H1 (cell line): ENCODE results near the gene MAJIN. TPM values are rescaled to one million over a fixed set of nuclear protein-coding genes. Genes with fewer than 3 reads are reported as not detected.

Experiments
- CTCF ChIA-PET: fragments of 300-600 bp; sonication (Branson Sonifier 250); formaldehyde crosslinking; loops from one replicate; lab custom pipeline; 2021; ENCODE audit not compliant: partially characterized antibody; lab: Charles Lee
- POLR2A ChIA-PET: fragments of 300-600 bp; sonication (Branson Sonifier 250); formaldehyde crosslinking; loops from one replicate; lab custom pipeline; 2021; ENCODE audit warnings: inconsistent platforms; ENCODE audit not compliant: partially characterized antibody; lab: Charles Lee
- DNase-seq, 2 experiments: peaks; one replicate each; pipeline versions ENCODE4 v3.0.0 to v3.0.0-alpha.2; 2010 to 2022; ENCODE audit warnings: low spot score in 2 of 2, low read depth in 1 of 2, mixed read lengths in 1 of 2
- FAIRE-seq: peaks from 2 replicates; lab custom pipeline; 2011; peaks lifted over from hg19 to GRCh38; lab: Jason Lieb, UNC
- H2AFZ ChIP-seq: 2 replicates; pipeline ENCODE4 v1.8.1; 2012; ENCODE audit warnings: low read length, inconsistent platforms
- H2AK5ac ChIP-seq: 2 replicates; pipeline ENCODE4 v1.6.1; 2013; ENCODE audit warnings: low read depth, low read length
- H2BK120ac ChIP-seq: replicated peaks from 2 replicates; pipeline ENCODE3; 2013; ENCODE audit warnings: low read depth, low read length, inconsistent platforms
- H2BK12ac ChIP-seq: 2 replicates; pipeline ENCODE4 v1.6.1; 2013; ENCODE audit warnings: low read depth, low read length
- H2BK15ac ChIP-seq: 2 replicates; pipeline ENCODE4 v1.6.1; 2013; ENCODE audit warnings: low read length
- H2BK20ac ChIP-seq: 2 replicates; pipeline ENCODE4 v1.6.1; 2013; ENCODE audit warnings: low read length
- H2BK5ac ChIP-seq: 2 replicates; pipeline ENCODE4 v1.6.1; 2013; ENCODE audit warnings: low read depth, low read length
- H3K14ac ChIP-seq: 2 replicates; pipeline ENCODE4 v1.6.1; 2013; ENCODE audit warnings: inconsistent platforms; ENCODE audit not compliant: insufficient read length
- H3K18ac ChIP-seq: 2 replicates; pipeline ENCODE4 v1.6.1; 2013; ENCODE audit warnings: low read length; ENCODE audit errors: extremely low read depth
- H3K23ac ChIP-seq: 2 replicates; pipeline ENCODE4 v1.6.1; 2013; ENCODE audit warnings: inconsistent platforms; ENCODE audit not compliant: insufficient read length
- H3K23me2 ChIP-seq: 2 replicates; pipeline ENCODE4 v1.6.1; 2013; ENCODE audit warnings: low read depth, low read length
- H3K27ac ChIP-seq: 2 replicates; pipeline ENCODE4 v1.6.1; 2011; ENCODE audit warnings: low read depth, low read length, inconsistent platforms
- H3K27me3 ChIP-seq, 4 experiments: replicated peaks in 1 of 4; 1 replicate in 1 of 4; 2 replicates in 3 of 4; pipeline versions ENCODE4 v1.6.1 to v1.8.1; 2011 to 2013; ENCODE audit warnings: low read length in 3 of 4, mild to moderate bottlenecking in 3 of 4, inconsistent platforms in 2 of 4, mixed read lengths in 2 of 4, moderate library complexity in 1 of 4; ENCODE audit not compliant: control insufficient read depth in 3 of 4, insufficient read depth in 3 of 4; ENCODE audit errors: extremely low read depth in 1 of 4
- H3K36me3 ChIP-seq, 4 experiments: 2 replicates each; pipeline versions ENCODE4 v1.6.1 to v1.8.1; 2011 to 2013; ENCODE audit warnings: mild to moderate bottlenecking in 4 of 4, low read length in 3 of 4, moderate library complexity in 2 of 4, control low read depth in 1 of 4, inconsistent platforms in 1 of 4; ENCODE audit not compliant: insufficient read depth in 4 of 4, control insufficient read depth in 2 of 4
- H3K4ac ChIP-seq: replicated peaks from 2 replicates; pipeline ENCODE3; 2013; ENCODE audit warnings: low read length, low read depth, mixed read lengths, inconsistent platforms; ENCODE audit not compliant: insufficient read length
- H3K4me1 ChIP-seq, 4 experiments: replicated peaks in 1 of 4; 1 replicate in 1 of 4; 2 replicates in 3 of 4; pipeline versions ENCODE4 v1.6.1 to v1.8.1; 2011 to 2013; ENCODE audit warnings: low read length in 3 of 4, inconsistent platforms in 2 of 4, mixed read lengths in 1 of 4; ENCODE audit not compliant: insufficient read depth in 4 of 4, control insufficient read depth in 3 of 4
- H3K4me2 ChIP-seq, 2 experiments: 2 replicates each; pipeline versions ENCODE4 v1.6.1 to v1.8.1; 2011 to 2013; ENCODE audit warnings: low read depth in 2 of 2, low read length in 2 of 2, control low read depth in 1 of 2, inconsistent platforms in 1 of 2, mild to moderate bottlenecking in 1 of 2; ENCODE audit not compliant: insufficient read depth in 1 of 2
- H3K4me3 ChIP-seq, 4 experiments: fragments of 200-600, 300-600 bp in 1 of 4; sonication (generic), shearing (Covaris generic), sonication (Bioruptor Twin) in 1 of 4; 2 replicates each; pipeline versions ENCODE4 v1.5.1 to v1.8.1; 2011 to 2016; ENCODE audit warnings: low read length in 4 of 4, low read depth in 3 of 4, control low read depth in 2 of 4, inconsistent platforms in 2 of 4, mild to moderate bottlenecking in 2 of 4, mixed read lengths in 1 of 4, moderate library complexity in 1 of 4; ENCODE audit not compliant: insufficient read depth in 2 of 4; ENCODE audit errors: extremely low read depth in 1 of 4
- H3K56ac ChIP-seq: replicated peaks from 2 replicates; pipeline ENCODE3; 2013; ENCODE audit warnings: low read depth, mild to moderate bottlenecking, mixed read lengths, low read length, inconsistent platforms; ENCODE audit not compliant: insufficient read length
- H3K79me1 ChIP-seq: 2 replicates; pipeline ENCODE4 v1.6.1; 2013; ENCODE audit warnings: low read depth, low read length, control low read depth
- H3K79me2 ChIP-seq, 2 experiments: 2 replicates each; pipeline versions ENCODE4 v1.6.1 to v1.8.1; 2012 to 2013; ENCODE audit warnings: low read length in 2 of 2, mild to moderate bottlenecking in 2 of 2, inconsistent platforms in 1 of 2; ENCODE audit not compliant: insufficient read depth in 2 of 2, control insufficient read depth in 1 of 2
- H3K9ac ChIP-seq, 4 experiments: replicated peaks in 1 of 4; 1 replicate in 1 of 4; 2 replicates in 3 of 4; pipeline versions ENCODE4 v1.6.1 to v1.8.1; 2011 to 2013; ENCODE audit warnings: low read depth in 3 of 4, low read length in 3 of 4, control low read depth in 2 of 4, mild to moderate bottlenecking in 2 of 4, moderate library complexity in 2 of 4, inconsistent platforms in 1 of 4; ENCODE audit errors: extremely low read depth in 1 of 4
- H3K9me3 ChIP-seq, 2 experiments: 2 replicates each; pipeline versions ENCODE4 v1.6.1 to v1.8.1; 2012 to 2013; ENCODE audit warnings: mild to moderate bottlenecking in 2 of 2, moderate library complexity in 2 of 2, control low read depth in 1 of 2, inconsistent platforms in 1 of 2, low read depth in 1 of 2, low read length in 1 of 2, mixed read lengths in 1 of 2; ENCODE audit not compliant: insufficient read depth in 2 of 2
- H4K20me1 ChIP-seq, 2 experiments: replicated peaks in 1 of 2; 2 replicates each; pipeline versions ENCODE3 to v1.8.1; 2011 to 2013; ENCODE audit warnings: inconsistent platforms in 2 of 2, low read length in 2 of 2, mild to moderate bottlenecking in 1 of 2; ENCODE audit not compliant: insufficient read depth in 2 of 2, control insufficient read depth in 1 of 2
- H4K5ac ChIP-seq: 2 replicates; pipeline ENCODE4 v1.6.1; 2013; ENCODE audit warnings: low read length, low read depth, mixed read lengths, inconsistent platforms; ENCODE audit not compliant: insufficient read length
- H4K8ac ChIP-seq: 2 replicates; pipeline ENCODE4 v1.8.0; 2013; ENCODE audit warnings: mild to moderate bottlenecking, moderate library complexity, low read length, inconsistent platforms; ENCODE audit not compliant: insufficient read depth; ENCODE audit errors: extremely low read depth
- H4K91ac ChIP-seq: replicated peaks from 2 replicates; pipeline ENCODE3; 2013; ENCODE audit warnings: low read length, mixed read lengths, inconsistent platforms; ENCODE audit not compliant: insufficient read length
- BACH1 ChIP-seq: IDR thresholded peaks from 2 replicates; pipeline ENCODE4 v1.6.1; 2012; ENCODE audit warnings: low read length, improper control_type of control experiment
- BCL11A ChIP-seq, 2 experiments: IDR thresholded peaks; one replicate each; pipeline ENCODE4 v1.6.1; 2011; ENCODE audit warnings: low read depth in 2 of 2, low read length in 2 of 2, mild to moderate bottlenecking in 2 of 2
- CHD1 ChIP-seq: IDR thresholded peaks from 2 replicates; pipeline ENCODE4 v1.6.1; 2012; ENCODE audit warnings: low read depth, low read length, improper control_type of control experiment
- GTF2F1 ChIP-seq: IDR thresholded peaks from 2 replicates; pipeline ENCODE4 v1.6.1; 2012; ENCODE audit warnings: low read depth, low read length, improper control_type of control experiment, borderline replicate concordance
- NANOG ChIP-seq: IDR thresholded peaks from 2 replicates; pipeline ENCODE4 v1.6.1; 2011; ENCODE audit warnings: low read length, low read depth, mild to moderate bottlenecking, inconsistent platforms; ENCODE audit not compliant: insufficient read depth, poor library complexity, severe bottlenecking
- POU5F1 ChIP-seq: IDR thresholded peaks from 2 replicates; pipeline ENCODE4 v1.6.1; 2011; ENCODE audit warnings: low read depth, mild to moderate bottlenecking, low read length, moderate library complexity
- SIRT6 ChIP-seq: IDR thresholded peaks from one replicate; pipeline ENCODE4 v1.7.1; 2012; ENCODE audit warnings: low read length, inconsistent platforms
- YY1 ChIP-seq: IDR thresholded peaks from 2 replicates; pipeline ENCODE4 v1.6.1; 2011; ENCODE audit warnings: low read depth, mild to moderate bottlenecking, low read length
- WGBS, 2 experiments: shearing (Covaris generic) in 1 of 2; methylation state at CpG; one replicate each; pipeline versions ENCODE4 v1.1.6 to v1.1.7; 2013 to 2015; ENCODE audit warnings: low lambda C conversion rate in 2 of 2, mixed read lengths in 2 of 2, inconsistent platforms in 1 of 2, low coverage in 1 of 2, missing lambda C conversion rate in 1 of 2; ENCODE audit not compliant: insufficient replicate concordance in 2 of 2, insufficient coverage in 1 of 2, insufficient read length in 1 of 2; ENCODE audit errors: extremely low coverage in 1 of 2, missing lambda C conversion rate in 1 of 2; 5-methylcytosine and 5-hydroxymethylcytosine counted together
- polyA plus RNA-seq, 7 experiments: library from polyadenylated mRNA; depleted of rRNA in 3 of 7; stranded (reverse) in 5 of 7; unstranded in 2 of 7; fragments of >200 nt in 5 of 7; fragments of 200-250 nt in 2 of 7; gene quantifications; 1 replicate in 5 of 7; 2 replicates in 1 of 7; 4 replicates in 1 of 7; pipeline versions ENCODE4 v1.2.1 to v1.2.3, GENCODE V29; 2011 to 2013; ENCODE audit warnings: missing spikeins in 2 of 7, mixed read lengths in 2 of 7
- total RNA-seq: library from RNA; stranded (reverse); fragmentation: NEBNext Ultra II Directional; extraction: Animal tissue kit (Norgen Biotek cat#: 25700); gene quantifications from 2 replicates; pipeline ENCODE4 v1.2.1, GENCODE V29; 2021
- TF ChIP-seq, protein P1 (sequence below): IDR thresholded peaks from 2 replicates; pipeline ENCODE4 v1.6.1; 2011; ENCODE audit warnings: low read length, improper control_type of control experiment
- TF ChIP-seq, protein P2 (sequence below), 3 experiments: IDR thresholded peaks; 1 replicate in 2 of 3; 2 replicates in 1 of 3; pipeline versions ENCODE4 v1.5.1 to v1.6.1; 2011; ENCODE audit warnings: low read length in 3 of 3, mild to moderate bottlenecking in 3 of 3, inconsistent platforms in 2 of 3, low read depth in 1 of 3, moderate library complexity in 1 of 3; ENCODE audit not compliant: insufficient read depth in 1 of 3; ENCODE audit errors: control extremely low read depth in 1 of 3

MAJIN gene
- total and polyA plus RNA-seq, 2 of the 8 experiments (the other 6 are each of a cell fraction or from before 2014, with no cell fraction given) = not detected

DNA sequence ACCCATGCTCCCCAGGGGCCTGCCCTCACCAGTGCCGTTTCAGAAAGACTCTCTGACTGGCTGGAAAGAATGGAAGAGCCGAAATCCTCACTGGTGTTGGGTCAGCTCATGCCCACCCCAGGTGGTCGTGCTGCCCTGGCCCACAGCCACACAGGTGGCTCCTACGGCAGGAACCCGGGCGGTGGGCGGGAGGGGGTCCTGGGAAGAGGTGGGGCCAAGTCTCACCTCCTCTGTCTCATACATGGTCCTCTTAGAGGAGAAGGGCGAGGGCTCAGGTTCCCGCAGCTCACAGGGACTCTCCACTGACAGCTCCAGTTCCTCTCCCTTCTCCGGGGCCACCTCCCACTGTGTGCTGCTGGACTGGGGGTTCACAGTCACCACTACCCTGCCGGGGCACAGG, 63.1 kb downstream of the MAJIN start:
- Histone ChIP-seq H3K14ac (no peak overlapping the region), H4K8ac (no peak overlapping the region), H3K23me2 (no peaks in the 10 kb centered on the region), H3K18ac (no peak overlapping the region), H2BK120ac (no peak overlapping the region), H2AFZ (no peak overlapping the region), H4K5ac (no peak overlapping the region), H3K23ac (no peak overlapping the region), H4K91ac (no peak overlapping the region), H2BK12ac (no peak overlapping the region), H2BK5ac (no peak overlapping the region), H2BK20ac (no peak overlapping the region), H3K27me3 (no peaks in the 10 kb centered on the region), H3K79me1 (no peaks in the 10 kb centered on the region), H2BK15ac (no peak overlapping the region), H3K56ac (no peak overlapping the region), H3K36me3 (peaks cover 4 to 24% (median 18%) of the 10 kb centered on the region in 4 experiments; a peak in 6 of 8 replicates), H3K4me2 (no peak overlapping the region), H3K9me3 (no peaks in the 10 kb centered on the region), H3K4me1 (no peaks in the 10 kb centered on the region), H4K20me1 (peaks cover 2 to 4% of the 10 kb centered on the region in 2 experiments), H3K4ac (no peak overlapping the region), H2AK5ac (no peak overlapping the region), H3K79me2 (no peaks in the 10 kb centered on the region), H3K9ac (no peak overlapping the region), H3K27ac (no peak overlapping the region), H3K4me3 (no peak overlapping the region)
- CTCF ChIA-PET = interaction anchor here (1.0 to 2.6 kb wide), 3 partner anchors 15 to 88 kb away, joined by 3 to 11 read pairs (median 3); partner anchors contain the start of gene BATF2
- no peak for FAIRE-seq
- 84% methylated on average over 8 of the region's 11 CpGs; no CpG with 5 or more reads in 1 of the 2 experiments for WGBS, 2 experiments
- TF ChIP-seq, protein P1, sequence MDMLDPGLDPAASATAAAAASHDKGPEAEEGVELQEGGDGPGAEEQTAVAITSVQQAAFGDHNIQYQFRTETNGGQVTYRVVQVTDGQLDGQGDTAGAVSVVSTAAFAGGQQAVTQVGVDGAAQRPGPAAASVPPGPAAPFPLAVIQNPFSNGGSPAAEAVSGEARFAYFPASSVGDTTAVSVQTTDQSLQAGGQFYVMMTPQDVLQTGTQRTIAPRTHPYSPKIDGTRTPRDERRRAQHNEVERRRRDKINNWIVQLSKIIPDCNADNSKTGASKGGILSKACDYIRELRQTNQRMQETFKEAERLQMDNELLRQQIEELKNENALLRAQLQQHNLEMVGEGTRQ = no peak
- TF ChIP-seq POU5F1 = no peak
- no peak for TF ChIP-seq BCL11A (IDR thresholded peaks at IDR 0.05; ENCODE audit: low read depth in 2 of 2, low read length in 2 of 2)
- no peak for TF ChIP-seq SIRT6
- TF ChIP-seq YY1 = no peak
- TF ChIP-seq GTF2F1 = no peak
- no peak for TF ChIP-seq CHD1
- TF ChIP-seq, protein P2, sequence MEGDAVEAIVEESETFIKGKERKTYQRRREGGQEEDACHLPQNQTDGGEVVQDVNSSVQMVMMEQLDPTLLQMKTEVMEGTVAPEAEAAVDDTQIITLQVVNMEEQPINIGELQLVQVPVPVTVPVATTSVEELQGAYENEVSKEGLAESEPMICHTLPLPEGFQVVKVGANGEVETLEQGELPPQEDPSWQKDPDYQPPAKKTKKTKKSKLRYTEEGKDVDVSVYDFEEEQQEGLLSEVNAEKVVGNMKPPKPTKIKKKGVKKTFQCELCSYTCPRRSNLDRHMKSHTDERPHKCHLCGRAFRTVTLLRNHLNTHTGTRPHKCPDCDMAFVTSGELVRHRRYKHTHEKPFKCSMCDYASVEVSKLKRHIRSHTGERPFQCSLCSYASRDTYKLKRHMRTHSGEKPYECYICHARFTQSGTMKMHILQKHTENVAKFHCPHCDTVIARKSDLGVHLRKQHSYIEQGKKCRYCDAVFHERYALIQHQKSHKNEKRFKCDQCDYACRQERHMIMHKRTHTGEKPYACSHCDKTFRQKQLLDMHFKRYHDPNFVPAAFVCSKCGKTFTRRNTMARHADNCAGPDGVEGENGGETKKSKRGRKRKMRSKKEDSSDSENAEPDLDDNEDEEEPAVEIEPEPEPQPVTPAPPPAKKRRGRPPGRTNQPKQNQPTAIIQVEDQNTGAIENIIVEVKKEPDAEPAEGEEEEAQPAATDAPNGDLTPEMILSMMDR (IDR thresholded peaks at IDR 0.05; ENCODE audit: control extremely low read depth in 1 of 3, insufficient read depth in 1 of 3, low read depth in 1 of 3, low read length in 3 of 3) = no peak
- no peak for TF ChIP-seq NANOG
- TF ChIP-seq BACH1 = no peak
- POLR2A ChIA-PET = no interaction called here
- DNase-seq = no peak
